HG02852 (cell line): ENCODE results near the gene LRFN2.

Experiments used
- ATAC-seq: cut with Tn5 transposase; IDR thresholded peaks from one replicate; pipeline ENCODE4 v1.9.1; 2021; ENCODE audit warnings: mild to moderate bottlenecking, moderate library complexity; ENCODE audit not compliant: unreplicated experiment

The LRFN2 gene

DNA sequence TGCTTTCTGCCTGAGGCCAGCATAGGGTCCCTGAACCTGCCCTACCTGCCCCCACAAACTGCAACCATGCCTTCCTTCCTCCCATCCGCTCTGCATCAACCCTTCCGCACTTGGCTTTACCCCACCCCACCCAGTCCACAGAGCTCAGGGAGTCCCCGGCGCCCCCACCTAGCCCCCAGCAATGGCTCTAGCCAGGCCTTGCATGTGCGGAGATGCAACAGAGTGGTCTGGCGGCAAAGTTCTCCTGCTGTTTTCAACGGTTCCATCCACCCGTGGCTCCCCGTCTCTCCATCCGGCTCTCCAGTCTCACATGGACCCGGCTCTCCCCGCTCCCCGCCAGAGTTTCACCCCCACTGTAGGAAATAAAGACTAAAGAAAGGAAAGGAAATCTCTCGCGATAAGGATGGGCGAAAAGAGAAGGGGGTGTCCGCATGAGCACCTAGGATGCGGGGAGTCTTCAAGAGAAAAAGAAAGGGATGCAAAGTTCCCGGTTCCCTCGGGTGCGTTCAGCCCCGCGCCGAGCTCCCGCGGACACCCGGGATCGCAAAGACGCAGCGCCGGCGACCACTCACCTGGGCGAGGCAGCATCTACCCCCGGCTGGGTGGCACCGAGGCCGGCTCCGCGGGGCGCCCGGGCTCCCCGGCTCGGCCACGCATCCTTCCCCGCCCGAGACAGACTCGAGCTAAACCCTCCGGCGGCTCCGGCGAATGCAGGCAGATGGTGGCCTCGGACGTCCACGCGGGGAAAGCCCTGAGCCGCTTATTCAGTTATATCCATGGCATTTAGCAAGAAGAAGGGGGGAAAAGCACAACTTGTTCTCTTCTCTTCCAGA, 579 bp downstream of the LRFN2 start:
- ATAC-seq: no peak

DNA sequence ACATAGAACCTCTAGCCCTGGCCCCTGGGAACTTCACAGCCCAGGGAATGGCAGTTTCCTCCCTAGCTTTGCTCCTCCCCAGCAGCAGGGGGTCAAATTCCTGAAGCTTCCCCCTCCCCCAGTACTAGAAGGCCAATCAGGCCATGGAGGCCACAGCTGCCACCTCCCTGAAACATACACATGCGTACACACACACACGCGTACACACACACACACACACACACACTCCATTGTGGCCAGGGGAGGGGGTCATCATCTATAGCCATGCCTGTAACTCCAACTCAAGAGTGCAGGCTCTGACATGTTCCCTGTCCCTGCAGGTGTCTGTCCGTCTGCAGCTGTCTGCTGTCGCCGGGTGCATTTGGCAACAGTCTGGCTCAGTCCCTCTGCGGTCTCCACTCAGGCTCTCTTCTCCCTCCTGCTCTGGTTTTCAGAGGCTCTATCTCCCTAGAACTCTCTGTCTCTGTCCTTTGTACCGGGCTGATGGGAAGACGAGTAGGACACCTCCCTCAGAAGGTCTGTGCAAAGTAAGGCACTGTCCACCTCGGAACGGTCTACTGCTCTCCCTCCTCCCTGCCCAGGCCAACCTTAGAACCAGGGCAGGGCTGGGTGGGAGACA, 1.4 kb downstream of the LRFN2 start:
- no peak for ATAC-seq

DNA sequence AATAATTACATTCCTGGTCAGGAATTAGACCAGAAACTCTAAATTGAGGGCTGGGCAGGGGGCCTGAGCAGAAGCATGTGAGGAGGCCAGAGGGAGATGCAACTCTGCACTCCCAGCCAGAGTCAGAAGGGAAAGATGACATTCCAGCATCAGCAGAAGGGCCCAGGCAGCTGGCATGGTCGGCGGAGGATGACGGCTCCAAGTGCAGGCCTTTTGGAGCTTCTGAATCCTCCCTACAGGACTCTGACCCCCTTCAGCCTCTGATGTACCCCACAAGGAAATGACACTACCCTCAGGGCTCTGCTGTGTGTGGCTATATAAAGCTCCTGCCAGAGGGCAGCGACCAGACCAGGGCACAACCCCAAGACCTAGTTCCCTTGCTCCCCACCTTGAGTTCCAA, 1.9 kb downstream of the LRFN2 start:
- ATAC-seq: no peak

DNA sequence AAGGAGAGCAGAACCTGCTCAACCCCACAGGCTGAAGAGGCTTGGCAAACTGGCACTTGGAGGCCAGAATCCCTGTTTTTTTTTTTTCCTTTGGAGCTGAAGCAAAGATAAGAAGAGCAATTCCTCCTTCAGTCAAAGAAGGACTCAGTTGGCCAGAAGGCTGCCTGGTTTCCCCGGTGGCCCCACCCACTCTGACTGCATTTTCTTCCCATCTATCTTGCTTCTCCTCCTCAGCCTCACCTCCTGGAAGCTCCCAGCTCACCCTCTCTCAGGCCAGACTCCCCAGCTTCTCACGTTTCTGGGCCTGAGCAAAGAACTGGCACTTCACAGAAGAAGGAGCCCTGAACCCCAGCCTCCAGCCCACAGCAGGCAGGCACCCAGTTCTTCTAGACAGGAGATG, 2.4 kb downstream of the LRFN2 start:
- no peak for ATAC-seq

DNA sequence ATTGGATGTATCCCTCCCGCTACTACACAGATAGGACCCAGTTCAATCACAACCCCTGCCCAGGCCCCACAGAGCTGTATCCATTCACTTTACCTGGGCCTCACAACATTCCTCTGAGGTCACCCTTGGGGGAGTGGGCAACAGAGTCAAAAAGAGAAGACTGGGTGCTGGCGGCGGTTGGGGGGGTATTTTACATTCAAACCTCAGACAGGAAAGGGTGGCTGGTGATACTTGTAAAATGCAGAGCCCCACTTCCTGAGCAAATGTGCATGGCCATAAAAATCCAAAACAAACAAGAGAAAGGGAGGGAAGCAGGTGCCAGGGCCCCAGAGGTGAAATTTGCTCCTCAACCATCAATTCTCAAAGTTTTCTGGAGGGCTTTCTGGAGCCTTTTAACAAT, 3.5 kb downstream of the LRFN2 start:
- ATAC-seq: no peak

DNA sequence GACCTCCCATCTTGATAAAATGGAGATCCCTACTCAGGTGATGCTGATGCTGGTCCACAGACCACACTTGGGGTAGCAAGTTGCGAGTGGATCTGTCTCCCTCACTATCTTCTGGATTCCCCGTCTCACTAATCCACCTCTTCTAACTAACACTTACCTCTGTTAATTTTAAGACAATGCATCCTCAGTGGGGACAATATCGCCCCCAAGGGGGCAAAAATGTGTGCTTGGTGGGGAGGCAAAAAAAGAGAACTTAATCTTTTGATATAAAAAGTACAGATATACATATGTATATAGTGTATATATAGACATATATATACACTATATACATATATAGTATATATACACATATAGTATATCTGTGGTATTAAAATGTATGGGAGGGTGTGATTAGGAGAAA, 4.3 kb downstream of the LRFN2 start:
- ATAC-seq: no peak

DNA sequence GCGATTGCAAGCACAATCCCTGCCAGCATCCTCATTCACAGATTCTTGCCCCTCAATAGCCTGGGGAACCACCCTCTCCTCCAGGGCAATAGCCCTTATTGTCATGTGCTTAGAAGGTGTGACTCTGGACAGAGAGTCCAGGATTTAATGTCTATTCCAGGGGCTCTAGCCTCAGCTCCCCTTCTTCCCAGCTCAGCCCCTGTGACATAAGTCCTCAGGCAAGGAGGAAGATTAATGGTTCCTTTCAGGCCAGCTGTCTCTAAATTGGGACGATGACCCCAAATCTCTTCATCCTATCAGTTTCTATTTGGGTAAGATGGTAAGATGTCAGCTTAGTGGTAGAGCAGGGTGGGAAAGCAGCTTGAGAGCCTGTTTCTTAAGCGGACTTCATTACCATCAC, 8.1 kb downstream of the LRFN2 start:
- no peak for ATAC-seq

DNA sequence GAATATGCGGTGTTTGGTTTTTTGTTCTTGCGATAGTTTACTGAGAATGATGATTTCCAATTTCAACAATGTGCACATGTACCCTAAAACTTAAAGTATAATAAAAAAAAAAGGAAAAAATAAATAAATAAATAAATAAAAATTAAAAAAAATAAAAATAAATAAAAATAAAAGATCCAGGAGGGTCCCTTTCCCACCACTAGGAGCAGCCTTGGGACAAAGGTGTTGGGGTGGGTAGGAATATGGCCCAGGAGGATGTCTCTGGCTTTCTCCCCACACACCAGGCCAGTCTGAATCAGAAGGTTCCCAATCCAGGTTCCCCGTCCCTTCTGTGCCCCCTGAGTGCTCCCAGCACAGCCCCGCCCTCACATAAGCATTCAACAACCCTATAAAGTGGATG, 9.5 kb downstream of the LRFN2 start:
- ATAC-seq: no peak

DNA sequence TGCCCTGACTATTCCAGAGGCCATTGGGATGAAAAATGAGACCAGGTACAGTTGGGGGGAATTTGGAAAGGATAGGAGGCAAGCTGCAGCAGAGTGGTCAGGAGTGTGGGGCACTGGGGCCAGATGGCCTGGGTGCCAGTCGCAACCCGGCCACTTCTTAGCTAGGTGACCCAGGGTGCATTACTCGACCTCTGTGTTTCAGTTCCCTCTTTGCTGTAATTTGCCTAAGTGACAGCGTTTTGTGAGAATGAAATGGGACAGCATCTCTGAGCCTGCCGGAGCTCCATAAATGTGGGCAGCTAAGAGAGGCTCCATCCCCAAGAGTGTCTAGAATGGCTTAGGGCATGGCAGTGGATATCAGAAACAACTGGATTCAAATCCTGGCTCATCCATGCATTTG, 13.9 kb downstream of the LRFN2 start:
- ATAC-seq: no peak

DNA sequence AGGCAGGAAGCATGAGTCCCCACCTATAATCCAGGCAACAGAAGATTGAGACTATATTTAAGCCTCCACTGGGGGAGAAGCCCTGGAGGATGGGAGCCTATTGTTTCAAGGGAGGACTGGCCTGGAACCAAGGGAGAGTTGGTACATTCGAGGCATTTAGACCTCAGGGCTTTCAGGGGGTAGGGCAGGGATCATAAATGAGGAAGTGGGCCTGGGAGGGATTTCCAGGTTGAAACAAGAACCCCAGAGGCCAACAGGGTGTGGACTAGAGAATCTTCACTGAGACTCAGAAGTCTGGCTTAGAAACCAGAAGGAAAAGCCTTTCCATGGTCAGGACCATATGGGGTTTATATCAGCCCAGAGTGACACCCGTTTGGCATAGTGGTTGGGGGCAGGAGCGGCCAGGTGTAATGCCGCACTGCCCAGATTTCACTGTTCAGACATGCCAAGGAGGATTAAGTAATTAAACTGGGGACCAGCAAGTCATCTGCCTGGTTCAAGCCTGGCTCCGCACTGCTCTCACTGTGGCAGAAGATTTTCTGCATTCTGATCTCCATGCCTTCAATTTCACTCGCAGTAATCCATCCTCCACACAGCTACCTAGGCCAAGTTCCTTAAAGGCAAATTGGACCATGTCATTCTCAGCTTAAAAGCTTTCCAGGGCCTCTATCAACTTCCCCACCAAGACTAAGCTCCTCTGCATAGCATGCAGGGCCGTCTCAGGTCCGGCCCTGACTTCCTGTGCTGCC, 17.8 kb downstream of the LRFN2 start:
- no peak for ATAC-seq

DNA sequence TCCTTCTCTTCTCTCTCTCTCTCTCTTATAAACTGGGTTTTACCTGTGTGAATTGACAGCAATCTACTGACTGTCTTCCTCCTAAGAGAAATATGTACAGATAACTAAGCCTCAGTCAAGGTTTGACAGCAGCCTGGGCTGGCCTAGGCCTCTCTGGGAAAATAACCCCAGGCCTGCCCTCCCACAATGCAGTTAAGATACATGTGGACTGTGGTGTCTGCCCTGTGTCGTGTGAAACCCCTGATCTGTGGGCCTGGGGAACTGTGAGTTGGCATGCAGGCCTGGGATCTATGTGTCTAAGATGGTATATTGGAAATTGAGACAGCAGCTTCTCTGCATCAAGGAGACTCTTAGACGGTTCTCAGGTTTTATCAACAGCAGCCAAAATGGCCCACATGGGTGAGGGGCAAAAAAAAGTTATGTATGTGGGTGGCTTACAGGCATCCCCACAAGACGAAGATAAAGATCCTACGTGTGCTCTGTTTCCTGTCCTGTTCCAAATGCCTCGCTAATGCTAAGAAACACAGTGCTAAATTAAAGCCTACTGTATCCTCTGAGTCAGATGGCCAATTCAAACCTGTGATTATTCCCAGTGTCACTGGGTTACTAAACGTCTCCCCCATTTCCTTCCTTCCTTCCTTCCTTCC, 19.0 kb downstream of the LRFN2 start:
- no peak for ATAC-seq

DNA sequence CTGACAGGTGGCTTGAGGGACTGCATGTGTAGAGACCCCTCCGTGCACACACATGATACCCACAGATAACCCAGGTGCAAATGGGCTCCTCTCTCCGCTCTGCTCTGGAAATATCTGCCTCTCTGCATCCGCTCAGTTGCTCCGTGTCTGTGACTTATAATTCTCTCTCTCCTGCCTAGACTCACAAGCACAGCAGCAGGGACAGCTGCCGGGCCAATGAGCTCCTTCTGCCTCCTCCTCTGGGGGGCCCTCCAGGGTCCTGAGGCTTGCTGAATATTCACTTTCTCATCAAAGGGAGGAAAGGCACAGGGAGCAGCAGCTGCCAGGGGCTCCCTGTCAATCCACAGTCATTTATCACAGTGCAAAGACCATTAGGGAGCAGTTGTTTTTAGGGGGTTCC, 24.1 kb downstream of the LRFN2 start:
- ATAC-seq: no peak

DNA sequence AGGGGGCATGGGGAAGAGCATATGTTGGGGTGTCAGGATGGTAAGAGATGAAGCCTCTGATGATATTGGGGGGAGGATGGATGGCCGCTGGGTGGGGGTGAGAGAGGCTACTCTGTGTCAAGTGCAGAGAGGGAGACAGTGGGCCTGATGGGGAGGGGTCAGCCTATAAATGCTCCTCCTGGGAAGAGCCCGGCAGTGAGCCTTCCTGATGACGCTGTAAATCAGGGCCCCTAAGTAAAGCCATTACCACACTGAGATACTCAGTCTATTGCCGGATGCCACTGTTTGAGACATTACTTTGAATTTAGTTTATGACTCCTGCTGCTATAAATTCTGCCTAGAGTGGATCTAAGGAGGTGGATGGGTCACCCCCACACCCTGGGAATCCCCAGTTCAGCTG, 28.1 kb downstream of the LRFN2 start:
- no peak for ATAC-seq

DNA sequence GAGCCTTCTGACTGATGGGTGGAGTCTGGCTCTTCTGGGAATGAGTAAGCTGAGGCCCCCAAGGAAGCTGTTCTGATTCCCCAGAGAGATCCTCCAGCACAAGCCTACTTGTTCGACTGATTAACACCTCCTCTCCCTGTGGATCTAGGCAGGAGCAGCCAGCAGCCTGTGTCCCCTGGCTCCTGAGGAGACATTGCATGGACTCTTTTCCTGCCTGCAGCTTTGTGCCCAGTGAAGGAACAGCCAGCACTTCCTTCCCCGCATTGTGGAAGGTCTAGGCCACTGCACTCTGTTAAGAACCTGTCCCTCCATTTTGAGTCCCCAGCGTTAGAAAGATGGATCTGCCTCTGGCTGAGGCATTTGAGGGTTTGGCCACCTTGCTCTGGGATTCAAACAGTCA, 29.1 kb downstream of the LRFN2 start:
- ATAC-seq: no peak

DNA sequence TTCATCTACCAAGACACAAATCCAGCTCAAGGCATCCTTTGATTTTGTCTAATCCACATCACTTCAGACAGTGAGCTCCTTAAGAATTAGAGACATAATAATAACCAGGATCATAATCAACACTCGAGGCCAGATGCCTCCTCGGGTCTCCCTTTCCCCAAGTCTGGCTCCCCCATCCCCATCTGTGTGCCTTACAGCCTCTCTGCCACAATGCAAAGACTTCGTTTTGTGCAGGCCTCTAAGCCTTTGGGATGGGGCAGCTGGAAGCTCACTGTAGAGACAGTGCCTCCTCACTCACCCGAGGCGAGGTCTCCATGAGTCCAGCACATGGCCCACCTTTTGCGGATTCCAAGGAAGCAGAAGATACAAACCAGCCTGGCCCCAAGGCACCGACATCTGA, 30.3 kb downstream of the LRFN2 start:
- no peak for ATAC-seq

DNA sequence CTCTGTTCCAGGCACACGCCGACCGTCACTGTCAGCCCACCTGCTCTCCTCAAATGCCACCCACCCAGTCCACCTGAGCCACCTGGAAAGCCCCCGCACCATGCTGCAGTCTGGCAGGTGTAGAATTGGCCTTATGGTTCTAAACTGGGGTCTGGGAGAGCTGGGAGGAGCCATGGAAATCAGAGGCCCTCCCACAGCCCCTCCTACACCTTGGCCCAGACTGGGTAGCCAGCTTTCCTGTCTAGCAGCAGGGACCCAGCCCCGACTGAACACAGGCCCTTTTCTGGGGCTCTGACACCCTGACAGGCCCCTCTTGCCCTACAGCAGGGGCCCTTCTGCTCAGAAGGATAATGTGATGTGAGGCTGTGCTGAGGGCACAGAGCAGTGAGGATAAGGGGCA, 31.1 kb downstream of the LRFN2 start:
- ATAC-seq: no peak

DNA sequence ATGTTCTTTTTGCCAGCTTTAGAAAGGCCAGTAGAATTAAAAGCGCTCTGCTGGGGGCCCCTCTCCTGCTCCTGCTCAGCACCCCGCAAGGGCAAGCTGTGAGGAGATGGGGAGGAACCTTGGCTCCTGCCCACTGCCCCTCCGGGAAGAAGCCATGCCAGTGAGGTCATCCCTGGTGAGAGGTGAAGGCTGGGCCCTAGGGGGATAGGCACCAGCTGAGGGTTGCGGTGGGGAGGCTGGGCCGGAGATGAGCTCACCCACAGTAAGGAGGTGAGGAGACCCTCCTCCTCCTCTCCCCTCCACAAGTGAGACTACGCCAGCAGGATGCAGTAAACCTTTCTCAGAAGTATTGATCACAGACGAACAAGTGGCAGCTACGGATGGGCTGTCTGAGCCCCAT, 32.1 kb downstream of the LRFN2 start:
- ATAC-seq: no peak

DNA sequence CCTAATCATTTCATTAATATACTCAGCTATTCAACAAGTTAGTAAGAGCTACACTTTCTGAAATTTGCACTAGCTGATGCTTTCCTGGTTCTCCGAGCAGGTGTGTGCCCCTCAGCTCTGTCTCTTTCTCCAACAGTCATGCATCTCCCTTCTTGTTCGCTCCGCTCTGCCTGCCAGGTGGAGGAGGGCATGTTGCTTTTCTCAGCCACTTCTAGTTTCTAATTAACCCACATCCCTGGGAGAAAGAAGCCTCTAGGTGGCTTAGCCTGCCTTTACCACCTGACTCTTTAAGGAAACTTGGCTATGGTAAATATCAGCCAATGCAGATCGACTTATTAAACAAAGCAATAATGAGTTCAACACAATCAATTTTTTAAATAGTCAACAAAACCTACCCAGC, 34.2 kb downstream of the LRFN2 start:
- ATAC-seq: no peak

DNA sequence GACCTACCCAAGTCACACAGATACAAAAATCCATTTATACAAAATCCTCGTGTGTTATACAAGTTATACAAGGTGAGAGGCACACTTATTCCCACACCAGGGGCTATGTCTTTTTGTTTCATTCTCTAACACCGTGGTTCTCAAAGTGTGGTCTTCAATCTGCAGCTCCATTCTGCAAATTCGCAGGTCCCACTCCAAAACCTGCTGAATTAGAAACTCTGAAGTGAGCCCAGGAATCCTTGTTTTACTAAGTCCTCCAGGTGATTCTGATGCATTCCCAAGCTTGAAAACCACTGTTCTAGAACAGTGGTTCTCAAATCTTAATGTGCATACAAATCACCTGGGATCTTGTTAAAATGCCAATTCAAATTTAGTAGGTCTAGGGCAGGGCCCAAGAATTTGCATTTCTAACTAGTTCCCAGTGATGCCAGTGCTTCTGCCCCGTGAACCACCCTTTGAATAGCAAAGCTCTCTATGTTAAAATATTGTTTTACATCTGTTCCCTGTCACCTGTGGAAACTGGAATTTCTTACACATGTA, 35.1 kb downstream of the LRFN2 start:
- ATAC-seq: no peak

DNA sequence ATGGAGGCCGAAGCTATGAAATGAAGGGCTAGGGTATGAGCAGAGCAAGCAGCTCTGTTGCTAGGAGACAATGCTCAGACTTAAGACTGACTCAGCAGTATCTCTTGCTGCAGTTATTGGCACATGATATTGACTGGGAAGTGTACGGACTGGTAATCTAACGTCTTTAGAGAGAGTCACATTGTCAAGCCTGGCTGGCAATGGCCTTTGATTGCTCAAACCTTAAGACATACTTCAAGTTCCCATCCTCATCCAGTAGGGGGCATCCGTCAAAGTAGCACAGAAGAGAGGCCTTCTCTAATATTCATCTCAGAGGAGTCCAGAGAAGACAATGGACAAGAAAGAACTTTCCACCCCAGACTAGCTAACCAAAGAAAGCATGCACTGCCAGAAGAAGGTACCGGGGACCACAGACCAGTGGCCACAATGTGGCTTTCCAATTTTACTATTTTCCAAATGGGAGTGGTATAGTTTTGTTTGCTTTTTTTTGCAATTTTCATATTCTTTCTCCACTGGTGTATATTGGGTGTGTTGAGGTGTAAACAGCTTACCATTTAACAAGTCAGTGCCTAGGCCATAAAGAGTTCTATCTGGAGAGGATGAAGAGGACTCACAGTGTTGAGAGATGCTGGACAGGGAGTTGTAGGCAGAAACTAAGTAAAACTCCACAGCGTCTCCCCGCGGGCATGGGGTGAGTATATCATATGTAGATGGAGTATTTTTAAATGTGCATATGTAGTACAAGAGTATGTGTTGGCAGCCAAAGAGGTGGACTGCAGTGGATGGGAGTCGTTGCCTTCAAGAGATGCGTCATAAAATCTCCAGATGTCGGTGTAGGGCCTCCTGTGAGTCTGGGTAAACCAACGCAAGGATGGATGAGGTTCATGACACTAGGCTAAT, 36.7 kb downstream of the LRFN2 start:
- no peak for ATAC-seq
